ENCODE results near the gene MED13L. TPM values are rescaled to one million over a fixed set of nuclear protein-coding genes. Genes with fewer than 3 reads are reported as not detected.

MED13L gene
- total and polyA plus RNA-seq, 2 of the 8 experiments (the other 6 are each of a cell fraction or from before 2014, with no cell fraction given) = 15.9 to 51.7 TPM

DNA sequence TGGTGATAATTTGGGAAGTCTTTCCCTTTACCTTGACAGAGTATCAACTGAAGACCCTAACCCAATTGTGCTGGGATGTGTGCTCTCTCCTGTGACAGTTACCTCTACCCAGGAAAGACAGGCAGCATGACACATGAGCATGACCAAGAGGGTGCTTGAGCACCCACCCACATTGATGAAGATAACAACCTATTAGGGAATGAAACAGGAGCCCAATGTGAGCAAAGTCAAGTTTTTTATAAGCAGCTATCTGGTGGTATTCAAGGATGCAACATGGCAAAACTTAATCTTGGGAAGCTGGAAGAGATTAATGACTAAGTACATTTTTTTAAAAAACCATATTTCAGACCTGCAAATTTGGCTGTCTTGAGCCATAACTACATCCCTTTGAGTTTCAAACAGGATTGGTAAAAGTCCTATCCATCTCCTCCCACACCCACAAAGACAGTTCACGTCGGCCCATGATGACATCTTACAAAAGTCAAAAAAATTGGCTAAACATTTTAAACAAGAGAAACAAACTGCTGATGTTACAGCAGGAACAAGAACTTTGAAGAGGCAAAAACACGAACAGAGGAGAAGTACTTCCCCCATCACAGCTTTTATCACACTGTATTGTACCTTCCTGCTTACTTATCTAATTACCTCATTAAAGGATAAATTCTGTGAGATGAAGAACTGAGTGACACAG is 60.3 kb downstream of the MED13L start (continued):
- TF ChIP-seq, protein P1, sequence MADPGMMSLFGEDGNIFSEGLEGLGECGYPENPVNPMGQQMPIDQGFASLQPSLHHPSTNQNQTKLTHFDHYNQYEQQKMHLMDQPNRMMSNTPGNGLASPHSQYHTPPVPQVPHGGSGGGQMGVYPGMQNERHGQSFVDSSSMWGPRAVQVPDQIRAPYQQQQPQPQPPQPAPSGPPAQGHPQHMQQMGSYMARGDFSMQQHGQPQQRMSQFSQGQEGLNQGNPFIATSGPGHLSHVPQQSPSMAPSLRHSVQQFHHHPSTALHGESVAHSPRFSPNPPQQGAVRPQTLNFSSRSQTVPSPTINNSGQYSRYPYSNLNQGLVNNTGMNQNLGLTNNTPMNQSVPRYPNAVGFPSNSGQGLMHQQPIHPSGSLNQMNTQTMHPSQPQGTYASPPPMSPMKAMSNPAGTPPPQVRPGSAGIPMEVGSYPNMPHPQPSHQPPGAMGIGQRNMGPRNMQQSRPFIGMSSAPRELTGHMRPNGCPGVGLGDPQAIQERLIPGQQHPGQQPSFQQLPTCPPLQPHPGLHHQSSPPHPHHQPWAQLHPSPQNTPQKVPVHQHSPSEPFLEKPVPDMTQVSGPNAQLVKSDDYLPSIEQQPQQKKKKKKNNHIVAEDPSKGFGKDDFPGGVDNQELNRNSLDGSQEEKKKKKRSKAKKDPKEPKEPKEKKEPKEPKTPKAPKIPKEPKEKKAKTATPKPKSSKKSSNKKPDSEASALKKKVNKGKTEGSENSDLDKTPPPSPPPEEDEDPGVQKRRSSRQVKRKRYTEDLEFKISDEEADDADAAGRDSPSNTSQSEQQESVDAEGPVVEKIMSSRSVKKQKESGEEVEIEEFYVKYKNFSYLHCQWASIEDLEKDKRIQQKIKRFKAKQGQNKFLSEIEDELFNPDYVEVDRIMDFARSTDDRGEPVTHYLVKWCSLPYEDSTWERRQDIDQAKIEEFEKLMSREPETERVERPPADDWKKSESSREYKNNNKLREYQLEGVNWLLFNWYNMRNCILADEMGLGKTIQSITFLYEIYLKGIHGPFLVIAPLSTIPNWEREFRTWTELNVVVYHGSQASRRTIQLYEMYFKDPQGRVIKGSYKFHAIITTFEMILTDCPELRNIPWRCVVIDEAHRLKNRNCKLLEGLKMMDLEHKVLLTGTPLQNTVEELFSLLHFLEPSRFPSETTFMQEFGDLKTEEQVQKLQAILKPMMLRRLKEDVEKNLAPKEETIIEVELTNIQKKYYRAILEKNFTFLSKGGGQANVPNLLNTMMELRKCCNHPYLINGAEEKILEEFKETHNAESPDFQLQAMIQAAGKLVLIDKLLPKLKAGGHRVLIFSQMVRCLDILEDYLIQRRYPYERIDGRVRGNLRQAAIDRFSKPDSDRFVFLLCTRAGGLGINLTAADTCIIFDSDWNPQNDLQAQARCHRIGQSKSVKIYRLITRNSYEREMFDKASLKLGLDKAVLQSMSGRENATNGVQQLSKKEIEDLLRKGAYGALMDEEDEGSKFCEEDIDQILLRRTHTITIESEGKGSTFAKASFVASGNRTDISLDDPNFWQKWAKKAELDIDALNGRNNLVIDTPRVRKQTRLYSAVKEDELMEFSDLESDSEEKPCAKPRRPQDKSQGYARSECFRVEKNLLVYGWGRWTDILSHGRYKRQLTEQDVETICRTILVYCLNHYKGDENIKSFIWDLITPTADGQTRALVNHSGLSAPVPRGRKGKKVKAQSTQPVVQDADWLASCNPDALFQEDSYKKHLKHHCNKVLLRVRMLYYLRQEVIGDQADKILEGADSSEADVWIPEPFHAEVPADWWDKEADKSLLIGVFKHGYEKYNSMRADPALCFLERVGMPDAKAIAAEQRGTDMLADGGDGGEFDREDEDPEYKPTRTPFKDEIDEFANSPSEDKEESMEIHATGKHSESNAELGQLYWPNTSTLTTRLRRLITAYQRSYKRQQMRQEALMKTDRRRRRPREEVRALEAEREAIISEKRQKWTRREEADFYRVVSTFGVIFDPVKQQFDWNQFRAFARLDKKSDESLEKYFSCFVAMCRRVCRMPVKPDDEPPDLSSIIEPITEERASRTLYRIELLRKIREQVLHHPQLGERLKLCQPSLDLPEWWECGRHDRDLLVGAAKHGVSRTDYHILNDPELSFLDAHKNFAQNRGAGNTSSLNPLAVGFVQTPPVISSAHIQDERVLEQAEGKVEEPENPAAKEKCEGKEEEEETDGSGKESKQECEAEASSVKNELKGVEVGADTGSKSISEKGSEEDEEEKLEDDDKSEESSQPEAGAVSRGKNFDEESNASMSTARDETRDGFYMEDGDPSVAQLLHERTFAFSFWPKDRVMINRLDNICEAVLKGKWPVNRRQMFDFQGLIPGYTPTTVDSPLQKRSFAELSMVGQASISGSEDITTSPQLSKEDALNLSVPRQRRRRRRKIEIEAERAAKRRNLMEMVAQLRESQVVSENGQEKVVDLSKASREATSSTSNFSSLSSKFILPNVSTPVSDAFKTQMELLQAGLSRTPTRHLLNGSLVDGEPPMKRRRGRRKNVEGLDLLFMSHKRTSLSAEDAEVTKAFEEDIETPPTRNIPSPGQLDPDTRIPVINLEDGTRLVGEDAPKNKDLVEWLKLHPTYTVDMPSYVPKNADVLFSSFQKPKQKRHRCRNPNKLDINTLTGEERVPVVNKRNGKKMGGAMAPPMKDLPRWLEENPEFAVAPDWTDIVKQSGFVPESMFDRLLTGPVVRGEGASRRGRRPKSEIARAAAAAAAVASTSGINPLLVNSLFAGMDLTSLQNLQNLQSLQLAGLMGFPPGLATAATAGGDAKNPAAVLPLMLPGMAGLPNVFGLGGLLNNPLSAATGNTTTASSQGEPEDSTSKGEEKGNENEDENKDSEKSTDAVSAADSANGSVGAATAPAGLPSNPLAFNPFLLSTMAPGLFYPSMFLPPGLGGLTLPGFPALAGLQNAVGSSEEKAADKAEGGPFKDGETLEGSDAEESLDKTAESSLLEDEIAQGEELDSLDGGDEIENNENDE (IDR thresholded peaks at IDR 0.05; ENCODE audit: insufficient replicate concordance, low read length) = no peak
- no peak for TF ChIP-seq SP1 (IDR thresholded peaks at IDR 0.05; ENCODE audit: low read depth, low read length)
- TF ChIP-seq KDM1A (IDR thresholded peaks at IDR 0.05; ENCODE audit: borderline replicate concordance, low read length) = no peak
- TF ChIP-seq TAF1 (IDR thresholded peaks at IDR 0.05; ENCODE audit: low read depth, low read length) = no peak
- no peak for TF ChIP-seq CBX8 (IDR thresholded peaks at IDR 0.05; ENCODE audit: borderline replicate concordance, low read depth, low read length)
- TF ChIP-seq RNF2 (IDR thresholded peaks at IDR 0.05; ENCODE audit: borderline replicate concordance, low read depth, low read length, missing control alignments, poor library complexity, severe bottlenecking) = no peak
